ENCODE data around the gene CDCA8.

The CDCA8 gene

GRCh38 chr1:37692078-37692833, at the start of gene CDCA8:
Gene CDCA8, plus strand, starts transcription at chr1:37692516. Its CDS starts 175 bp downstream, at chr1:37692691.
- ATAC-seq (peak; percentile 90), DNase-seq (peak; percentile 99)
- Mint-ChIP-seq H3K9me3 (no peaks in the 10 kb centered on the region), H3K4me1 (peaks cover 31% of the 10 kb centered on the region), H3K27me3 (no peaks in the 10 kb centered on the region), H3K4me3 (peak within 1 kb of the TSS; percentile 99 to 100), H3K27ac (peak within 1 kb of the TSS; percentile 97 to 99)

GRCh38 chr1:37647281-37647680, 45.0 kb upstream of the CDCA8 start:
- DNase-seq (no peak), ATAC-seq (no peak)
- H3K27ac Mint-ChIP-seq, result no peak overlapping the region
- no peak overlapping the region for H3K4me3 Mint-ChIP-seq
- H3K9me3 Mint-ChIP-seq, result no peaks in the 10 kb centered on the region
- H3K4me1 Mint-ChIP-seq, result no peaks in the 10 kb centered on the region
- H3K27me3 Mint-ChIP-seq, result peaks cover 16% of the 10 kb centered on the region

- H3K9me3 Mint-ChIP-seq, result no peaks in the 10 kb centered on the region
- ATAC-seq (no peak), DNase-seq (no peak)
- no peaks in the 10 kb centered on the region for H3K27me3 Mint-ChIP-seq
- no peaks in the 10 kb centered on the region for H3K4me1 Mint-ChIP-seq
- H3K27ac Mint-ChIP-seq, result peak overlapping the region in 1 of 2 donors; percentile 55
- H3K4me3 Mint-ChIP-seq, result no peak overlapping the region
Observed at GRCh38 chr1:37650173-37650572, 42.1 kb upstream of the CDCA8 start.

GRCh38 chr1:37650721-37651120, 41.6 kb upstream of the CDCA8 start:
- no peaks in the 10 kb centered on the region for H3K27me3 Mint-ChIP-seq
- no peaks in the 10 kb centered on the region for H3K4me1 Mint-ChIP-seq
- DNase-seq, result no peak
- ATAC-seq, result no peak
- no peak overlapping the region for H3K27ac Mint-ChIP-seq
- no peaks in the 10 kb centered on the region for H3K9me3 Mint-ChIP-seq
- H3K4me3 Mint-ChIP-seq, result no peak overlapping the region

GRCh38 chr1:37651803-37652202, 40.5 kb upstream of the CDCA8 start:
- no peak for ATAC-seq
- Mint-ChIP-seq H3K27ac (no peak overlapping the region), H3K4me3 (no peak overlapping the region), H3K9me3 (no peaks in the 10 kb centered on the region), H3K4me1 (no peaks in the 10 kb centered on the region), H3K27me3 (peaks cover 5% of the 10 kb centered on the region)
- DNase-seq, result no peak

GRCh38 chr1:37652976-37653375, 39.3 kb upstream of the CDCA8 start:
- H3K27ac Mint-ChIP-seq, result no peak overlapping the region
- no peaks in the 10 kb centered on the region for H3K9me3 Mint-ChIP-seq
- peaks cover 14% of the 10 kb centered on the region for H3K27me3 Mint-ChIP-seq
- no peak for DNase-seq
- H3K4me3 Mint-ChIP-seq, result no peak overlapping the region
- ATAC-seq, result no peak
- no peaks in the 10 kb centered on the region for H3K4me1 Mint-ChIP-seq

- no peaks in the 10 kb centered on the region for H3K4me1 Mint-ChIP-seq
- peak overlapping the region in 1 of 2 donors; percentile 68 for H3K27ac Mint-ChIP-seq
- peaks cover 22% of the 10 kb centered on the region for H3K27me3 Mint-ChIP-seq
- DNase-seq, result no peak
- no peaks in the 10 kb centered on the region for H3K9me3 Mint-ChIP-seq
- ATAC-seq, result no peak
- H3K4me3 Mint-ChIP-seq, result no peak overlapping the region
Observed at GRCh38 chr1:37653906-37654305, 38.4 kb upstream of the CDCA8 start.

GRCh38 chr1:37655274-37655673, 37.0 kb upstream of the CDCA8 start:
- no peak overlapping the region for H3K27ac Mint-ChIP-seq
- no peak overlapping the region for H3K4me3 Mint-ChIP-seq
- DNase-seq (no peak), ATAC-seq (no peak)
- H3K9me3 Mint-ChIP-seq, result no peaks in the 10 kb centered on the region
- peaks cover 22% of the 10 kb centered on the region for H3K27me3 Mint-ChIP-seq
- no peaks in the 10 kb centered on the region for H3K4me1 Mint-ChIP-seq

- Mint-ChIP-seq H3K4me1 (no peaks in the 10 kb centered on the region), H3K4me3 (no peak overlapping the region), H3K9me3 (no peaks in the 10 kb centered on the region), H3K27me3 (peaks cover 28% of the 10 kb centered on the region), H3K27ac (no peak overlapping the region)
- DNase-seq (no peak), ATAC-seq (no peak)
Observed at GRCh38 chr1:37656026-37656425, 36.3 kb upstream of the CDCA8 start.

- Mint-ChIP-seq H3K27ac (peak overlapping the region in 1 of 2 donors; percentile 65), H3K27me3 (peaks cover 34% of the 10 kb centered on the region), H3K9me3 (no peaks in the 10 kb centered on the region), H3K4me1 (no peaks in the 10 kb centered on the region), H3K4me3 (no peak overlapping the region)
- ATAC-seq (no peak), DNase-seq (no peak)
Observed at GRCh38 chr1:37656881-37657280, 35.4 kb upstream of the CDCA8 start.

GRCh38 chr1:37657620-37658412, 34.5 kb upstream of the CDCA8 start:
- ATAC-seq (no peak), DNase-seq (no peak)
- Mint-ChIP-seq H3K9me3 (no peaks in the 10 kb centered on the region), H3K4me1 (no peaks in the 10 kb centered on the region), H3K27ac (no peak overlapping the region), H3K4me3 (no peak overlapping the region), H3K27me3 (peaks cover 34% of the 10 kb centered on the region)

GRCh38 chr1:37658486-37658885, 33.8 kb upstream of the CDCA8 start:
- ATAC-seq, result no peak
- H3K9me3 Mint-ChIP-seq, result no peaks in the 10 kb centered on the region
- no peak for DNase-seq
- no peak overlapping the region for H3K27ac Mint-ChIP-seq
- no peak overlapping the region for H3K4me3 Mint-ChIP-seq
- peaks cover 34% of the 10 kb centered on the region for H3K27me3 Mint-ChIP-seq
- H3K4me1 Mint-ChIP-seq, result no peaks in the 10 kb centered on the region

- Mint-ChIP-seq H3K27me3 (peaks cover 39% of the 10 kb centered on the region), H3K4me1 (no peaks in the 10 kb centered on the region), H3K27ac (no peak overlapping the region), H3K9me3 (no peaks in the 10 kb centered on the region), H3K4me3 (no peak overlapping the region)
- DNase-seq (no peak), ATAC-seq (no peak)
Observed at GRCh38 chr1:37660664-37661063, 31.7 kb upstream of the CDCA8 start.

- ATAC-seq, result no peak
- Mint-ChIP-seq H3K9me3 (no peaks in the 10 kb centered on the region), H3K4me3 (no peak overlapping the region), H3K27ac (no peak overlapping the region), H3K27me3 (peaks cover 39% of the 10 kb centered on the region), H3K4me1 (no peaks in the 10 kb centered on the region)
- DNase-seq, result no peak
Observed at GRCh38 chr1:37661401-37661800, 30.9 kb upstream of the CDCA8 start.

- ATAC-seq, result no peak
- DNase-seq, result no peak
- peaks cover 32% of the 10 kb centered on the region for H3K27me3 Mint-ChIP-seq
- no peaks in the 10 kb centered on the region for H3K9me3 Mint-ChIP-seq
- H3K27ac Mint-ChIP-seq, result no peak overlapping the region
- no peaks in the 10 kb centered on the region for H3K4me1 Mint-ChIP-seq
- no peak overlapping the region for H3K4me3 Mint-ChIP-seq
Observed at GRCh38 chr1:37662031-37662755, 30.1 kb upstream of the CDCA8 start.
